Measurements from ENCODE around the gene IGF2BP2. TPM values are rescaled to one million over a fixed set of nuclear protein-coding genes. Genes with fewer than 3 reads are reported as not detected.

Gene IGF2BP2
- total and polyA plus RNA-seq, 8 donors = 4.0 to 303 (median 29.0) TPM

DNA sequence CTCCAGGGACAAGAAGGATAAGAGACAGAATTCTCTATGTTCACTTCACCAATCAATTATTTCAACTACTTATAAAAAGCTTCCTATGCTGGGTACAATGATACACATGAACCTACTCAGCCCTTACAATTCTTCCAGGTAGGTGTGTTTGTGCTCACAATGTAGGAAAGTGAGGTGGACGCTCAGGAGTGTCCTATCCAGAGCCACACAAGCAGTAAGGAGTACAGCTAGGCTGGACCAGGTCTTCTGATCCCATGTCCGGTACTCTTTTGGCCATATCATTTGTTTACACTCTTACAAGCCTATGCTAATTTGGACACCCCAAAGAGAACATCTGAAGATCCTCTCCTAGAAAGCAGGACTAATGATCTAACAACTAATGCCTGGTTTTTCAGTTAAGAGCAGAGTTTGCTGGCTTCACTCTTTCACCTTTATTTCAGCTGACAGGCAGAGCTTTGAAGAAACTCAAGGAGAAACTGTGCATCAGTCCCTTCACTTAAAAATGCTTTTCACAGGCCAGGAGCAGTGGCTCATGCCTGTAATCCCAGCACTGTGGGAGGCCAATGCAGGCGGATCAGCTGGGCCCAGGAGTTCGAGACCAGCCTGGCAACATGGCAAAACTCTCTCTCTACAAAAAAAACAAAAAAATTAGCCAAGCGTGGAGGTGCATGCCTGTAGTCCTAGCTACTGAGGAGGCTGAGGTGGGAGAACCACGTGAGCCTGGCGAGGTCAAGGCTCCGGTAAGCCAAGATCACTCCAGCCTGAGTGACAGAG is 27.5 kb downstream of the IGF2BP2 start:
- H3K27me3 ChIP-seq = no peaks in the 10 kb centered on the region
- TF ChIP-seq POLR2AphosphoS5 (IDR thresholded peaks at IDR 0.05) (no peak), POLR2A (IDR thresholded peaks at IDR 0.05) (no peak)
- no peak overlapping the region for H3K4me3 ChIP-seq
- 46 to 74% (median 62%) methylated on average over 8 of the region's 8 CpGs for WGBS, 5 donors
- peaks cover 0 to 10% (median 4%) of the 10 kb centered on the region in 4 donors for H3K4me1 ChIP-seq
- intact Hi-C loops (cut with DNase I; ENCODE audit: low total_unique reads) = no loop called here
- H3K9me3 ChIP-seq = no peaks in the 10 kb centered on the region
- H3K36me3 ChIP-seq = no peaks in the 10 kb centered on the region
- H3K27ac ChIP-seq = peak overlapping the region in 1 of 5 donors; percentile 50
- DNase-seq = no peak

DNA sequence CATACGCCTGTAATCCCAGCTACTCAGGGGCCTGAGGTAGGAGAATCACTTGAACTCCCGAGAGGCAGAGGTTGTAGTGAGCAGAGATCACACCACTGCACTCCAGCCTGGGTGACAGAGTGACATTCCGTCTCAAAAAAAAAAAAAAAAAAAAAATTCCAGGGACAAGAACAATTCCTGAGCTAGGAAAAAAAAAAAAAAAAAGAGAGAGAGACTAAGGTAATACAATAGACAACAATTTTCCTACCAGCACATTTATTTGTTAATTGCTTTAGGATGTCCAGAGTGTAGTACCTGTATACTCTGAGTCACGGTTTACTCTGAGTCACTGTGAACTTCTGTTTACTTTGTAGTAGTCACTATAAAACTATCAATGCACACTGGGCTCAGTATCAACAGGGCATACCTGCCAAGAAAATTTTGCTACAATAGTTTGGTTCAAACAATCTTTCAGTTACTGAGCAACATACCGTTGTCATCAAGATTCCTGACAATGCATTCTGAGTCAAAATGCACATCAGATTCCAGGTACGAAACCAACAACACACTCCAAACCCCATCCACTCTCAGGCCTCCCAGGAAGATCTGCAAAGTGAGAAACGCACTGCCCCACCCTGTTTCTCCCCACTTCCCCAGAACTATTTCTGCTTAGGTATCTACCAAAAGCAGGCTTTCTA is 28.3 kb downstream of the IGF2BP2 start:
- H3K27me3 ChIP-seq = no peaks in the 10 kb centered on the region
- H3K27ac ChIP-seq = peak overlapping the region in 2 of 5 donors; percentile 37 to 50
- peaks cover 0 to 10% (median 4%) of the 10 kb centered on the region in 4 donors for H3K4me1 ChIP-seq
- no peaks in the 10 kb centered on the region for H3K36me3 ChIP-seq
- 25 to 44% (median 35%) methylated on average over 6 to 7 of the region's 7 CpGs for WGBS, 5 donors
- intact Hi-C loops (cut with DNase I; ENCODE audit: low total_unique reads) = no loop called here
- peak; percentile 56 to 85 for DNase-seq
- no peak overlapping the region for H3K4me3 ChIP-seq
- no peaks in the 10 kb centered on the region for H3K9me3 ChIP-seq
- TF ChIP-seq POLR2A (IDR thresholded peaks at IDR 0.05) (no peak), POLR2AphosphoS5 (IDR thresholded peaks at IDR 0.05) (peak in 1 of 3 donors; percentile 44)

DNA sequence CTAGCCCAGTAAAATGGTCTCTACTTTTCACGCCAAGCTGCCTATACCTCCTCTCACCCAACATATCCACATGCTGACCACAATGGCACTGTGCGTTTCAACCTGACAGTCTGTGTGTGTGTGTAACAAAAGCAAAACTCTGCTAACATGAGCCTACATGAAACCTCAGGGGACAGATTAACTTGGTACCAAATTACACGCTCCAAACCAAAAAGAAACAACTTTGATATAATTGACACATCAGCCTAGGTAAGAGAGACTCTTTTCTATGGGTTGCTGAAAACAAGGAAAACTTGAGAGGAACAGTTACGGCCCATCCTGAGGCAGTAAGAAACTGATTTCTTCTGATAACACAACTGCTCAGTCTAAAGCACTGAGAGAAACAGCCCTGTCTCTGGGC is 31.5 kb downstream of the IGF2BP2 start:
- no peak for DNase-seq
- Histone ChIP-seq H3K27me3 (no peaks in the 10 kb centered on the region), H3K4me1 (peaks cover 0 to 10% (median 4%) of the 10 kb centered on the region in 4 donors), H3K27ac (no peak overlapping the region), H3K36me3 (no peaks in the 10 kb centered on the region), H3K4me3 (no peak overlapping the region), H3K9me3 (no peaks in the 10 kb centered on the region)
- TF ChIP-seq, protein P1, sequence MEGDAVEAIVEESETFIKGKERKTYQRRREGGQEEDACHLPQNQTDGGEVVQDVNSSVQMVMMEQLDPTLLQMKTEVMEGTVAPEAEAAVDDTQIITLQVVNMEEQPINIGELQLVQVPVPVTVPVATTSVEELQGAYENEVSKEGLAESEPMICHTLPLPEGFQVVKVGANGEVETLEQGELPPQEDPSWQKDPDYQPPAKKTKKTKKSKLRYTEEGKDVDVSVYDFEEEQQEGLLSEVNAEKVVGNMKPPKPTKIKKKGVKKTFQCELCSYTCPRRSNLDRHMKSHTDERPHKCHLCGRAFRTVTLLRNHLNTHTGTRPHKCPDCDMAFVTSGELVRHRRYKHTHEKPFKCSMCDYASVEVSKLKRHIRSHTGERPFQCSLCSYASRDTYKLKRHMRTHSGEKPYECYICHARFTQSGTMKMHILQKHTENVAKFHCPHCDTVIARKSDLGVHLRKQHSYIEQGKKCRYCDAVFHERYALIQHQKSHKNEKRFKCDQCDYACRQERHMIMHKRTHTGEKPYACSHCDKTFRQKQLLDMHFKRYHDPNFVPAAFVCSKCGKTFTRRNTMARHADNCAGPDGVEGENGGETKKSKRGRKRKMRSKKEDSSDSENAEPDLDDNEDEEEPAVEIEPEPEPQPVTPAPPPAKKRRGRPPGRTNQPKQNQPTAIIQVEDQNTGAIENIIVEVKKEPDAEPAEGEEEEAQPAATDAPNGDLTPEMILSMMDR (IDR thresholded peaks at IDR 0.05) = no peak
- TF ChIP-seq POLR2A (IDR thresholded peaks at IDR 0.05) (no peak), POLR2AphosphoS5 (IDR thresholded peaks at IDR 0.05) (no peak), EP300 (IDR thresholded peaks at IDR 0.05) (no peak)
- WGBS, 5 donors = 79 to 91% (median 89%) methylated on average over 4 of the region's 4 CpGs
- intact Hi-C loops (cut with DNase I; ENCODE audit: low total_unique reads) = no loop called here

DNA sequence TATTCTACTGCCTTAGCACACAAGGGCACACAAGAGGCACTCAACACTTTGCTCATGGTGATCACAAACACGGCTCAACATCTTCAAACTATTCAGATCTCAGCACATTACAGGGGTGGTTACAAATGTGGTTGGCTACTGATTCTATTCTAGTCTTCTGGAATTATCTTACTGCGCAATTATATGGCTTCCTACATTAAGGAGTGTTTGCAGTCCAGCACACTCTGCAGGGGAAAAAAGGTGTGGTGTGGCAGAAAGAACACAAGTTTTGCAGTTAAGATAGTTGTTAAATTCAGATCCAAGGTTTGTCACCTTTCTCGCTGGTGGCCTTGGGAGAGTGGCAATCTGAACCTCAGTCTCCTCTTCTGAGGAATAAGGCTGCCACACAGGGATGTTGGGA is 31.9 kb downstream of the IGF2BP2 start:
- TF ChIP-seq, protein P1 (IDR thresholded peaks at IDR 0.05) = no peak
- TF ChIP-seq POLR2A (IDR thresholded peaks at IDR 0.05) (no peak), POLR2AphosphoS5 (IDR thresholded peaks at IDR 0.05) (no peak), EP300 (IDR thresholded peaks at IDR 0.05) (no peak)
- intact Hi-C loops (cut with DNase I; ENCODE audit: low total_unique reads) = no loop called here
- no peaks in the 10 kb centered on the region for H3K36me3 ChIP-seq
- no peaks in the 10 kb centered on the region for H3K9me3 ChIP-seq
- no peaks in the 10 kb centered on the region for H3K27me3 ChIP-seq
- peaks cover 0 to 10% (median 4%) of the 10 kb centered on the region in 4 donors for H3K4me1 ChIP-seq
- WGBS, 5 donors = 69 to 92% (median 76%) methylated on average over 3 of the region's 3 CpGs
- no peak for DNase-seq
- no peak overlapping the region for H3K27ac ChIP-seq
- H3K4me3 ChIP-seq = no peak overlapping the region

DNA sequence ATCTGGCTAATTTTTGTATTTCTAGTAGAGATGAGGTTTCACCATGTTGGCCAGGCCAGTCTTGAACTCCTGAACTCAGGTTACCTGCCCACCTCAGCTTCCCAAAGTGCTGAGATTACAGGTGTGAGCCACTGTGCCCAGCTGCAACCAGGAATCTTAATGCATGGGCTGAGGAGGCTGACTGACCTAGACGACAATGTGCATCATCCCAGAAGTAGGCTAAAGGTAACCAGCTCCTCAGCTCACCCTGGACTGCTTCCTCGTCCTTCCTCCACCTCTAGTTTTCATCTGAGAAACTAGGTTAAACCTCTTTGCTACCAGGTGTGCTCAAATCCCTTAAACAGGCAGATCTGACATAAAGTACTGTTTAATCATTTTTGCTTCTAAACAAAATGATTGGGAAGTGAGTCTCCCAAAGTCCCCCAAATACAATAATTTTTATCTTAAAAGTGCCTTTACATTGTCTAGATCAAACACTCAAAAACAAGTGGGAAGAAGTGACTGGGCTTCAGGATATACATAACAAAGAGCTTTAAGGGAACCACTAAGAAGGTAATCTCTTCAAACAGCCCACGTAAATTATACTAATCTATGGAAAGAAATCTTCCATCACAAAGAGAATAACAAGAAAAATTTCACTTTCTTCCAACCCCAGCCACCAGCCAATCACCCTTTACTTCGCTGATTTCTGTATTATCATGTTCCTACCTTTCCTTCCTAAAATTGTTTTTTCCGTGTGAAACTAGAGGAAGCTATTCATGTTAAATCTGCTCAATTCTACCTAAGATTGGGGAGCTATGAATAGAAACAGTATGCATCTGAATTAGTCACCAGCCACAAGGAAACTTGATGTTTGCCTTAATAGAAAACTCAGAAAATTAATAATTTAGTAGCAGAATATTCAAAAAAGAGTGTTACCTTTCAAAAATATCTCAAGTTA is 34.7 kb downstream of the IGF2BP2 start:
- TF ChIP-seq EP300 (IDR thresholded peaks at IDR 0.05) = no peak
- TF ChIP-seq POLR2AphosphoS5 (IDR thresholded peaks at IDR 0.05) = no peak
- TF ChIP-seq, protein P1 (IDR thresholded peaks at IDR 0.05) = no peak
- WGBS, 5 donors = 67 to 87% (median 69%) methylated on average over 5 of the region's 5 CpGs
- no peaks in the 10 kb centered on the region for H3K27me3 ChIP-seq
- H3K27ac ChIP-seq = no peak overlapping the region
- no peak overlapping the region for H3K4me3 ChIP-seq
- intact Hi-C loops (cut with DNase I; ENCODE audit: low total_unique reads) = no loop called here
- no peaks in the 10 kb centered on the region for H3K36me3 ChIP-seq
- no peaks in the 10 kb centered on the region for H3K9me3 ChIP-seq
- no peaks in the 10 kb centered on the region for H3K4me1 ChIP-seq
- DNase-seq = no peak
